CD14-positive monocyte (primary cell): ENCODE measurements around the gene NAALADL1. TPM values are rescaled to one million over a fixed set of nuclear protein-coding genes. Genes with fewer than 3 reads are reported as not detected.
"Not testable (repeated sequence)": the region's sequence is repeated elsewhere in the genome, so short reads cannot be mapped to it uniquely, and the experiment has no call there.

Experiments
- DNase-seq, 3 donors: peaks; one replicate each; pipeline ENCODE4 v3.0.0-alpha.2; 2011 to 2022
- H2AFZ ChIP-seq: 2 replicates; pipeline ENCODE4 v1.6.0; 2012; ENCODE audit warnings: mild to moderate bottlenecking, low read depth, low read length, inconsistent platforms; ENCODE audit not compliant: insufficient read depth, poor library complexity, severe bottlenecking
- H3K27ac ChIP-seq, 2 donors: 1 replicate in 1 of 2; 2 replicates in 1 of 2; pipeline ENCODE4 v1.5.1; 2012 to 2013; ENCODE audit warnings: low read length in 2 of 2, control low read depth in 1 of 2, inconsistent platforms in 1 of 2, low read depth in 1 of 2, mild to moderate bottlenecking in 1 of 2
- H3K27me3 ChIP-seq, 2 donors: one replicate each; pipeline versions ENCODE4 v1.6.0 to v1.6.1; 2011 to 2013; ENCODE audit warnings: low read length in 2 of 2; ENCODE audit not compliant: control insufficient read depth in 2 of 2, insufficient read depth in 2 of 2
- H3K36me3 ChIP-seq, 2 donors: replicated peaks in 1 of 2; 1 replicate in 1 of 2; 2 replicates in 1 of 2; pipeline versions ENCODE4 v1.5.1 to v1.6.1; 2012 to 2013; ENCODE audit warnings: low read length in 2 of 2, control low read depth in 1 of 2, inconsistent platforms in 1 of 2, mild to moderate bottlenecking in 1 of 2; ENCODE audit not compliant: insufficient read depth in 2 of 2, control insufficient read depth in 1 of 2
- H3K4me1 ChIP-seq, 2 donors: 1 replicate in 1 of 2; 2 replicates in 1 of 2; pipeline versions ENCODE4 v1.5.1 to v1.6.1; 2012 to 2013; ENCODE audit warnings: low read length in 2 of 2, control low read depth in 1 of 2, inconsistent platforms in 1 of 2, mild to moderate bottlenecking in 1 of 2, moderate library complexity in 1 of 2; ENCODE audit not compliant: insufficient read depth in 2 of 2, control insufficient read depth in 1 of 2
- H3K4me2 ChIP-seq: replicated peaks from 2 replicates; pipeline ENCODE3; 2012; ENCODE audit warnings: low read length, moderate library complexity, mild to moderate bottlenecking; ENCODE audit not compliant: poor library complexity, severe bottlenecking; ENCODE audit errors: extremely low read depth
- H3K4me3 ChIP-seq, 3 experiments: fragments of 200-600 bp in 1 of 3; sonication (generic) in 1 of 3; replicated peaks in 1 of 3; 1 replicate in 2 of 3; 2 replicates in 1 of 3; pipeline ENCODE4 v1.5.1; 2011 to 2013; ENCODE audit warnings: low read length in 3 of 3, mild to moderate bottlenecking in 3 of 3, control low read depth in 2 of 3, low read depth in 2 of 3, inconsistent platforms in 1 of 3, moderate library complexity in 1 of 3
- H3K79me2 ChIP-seq: 2 replicates; pipeline ENCODE4 v1.6.0; 2012; ENCODE audit warnings: mild to moderate bottlenecking, control low read depth, inconsistent platforms, low read length, moderate library complexity; ENCODE audit not compliant: insufficient read depth
- H3K9ac ChIP-seq: 2 replicates; pipeline ENCODE4 v1.6.0; 2017; ENCODE audit warnings: low read length, mild to moderate bottlenecking; ENCODE audit not compliant: insufficient read depth, poor library complexity, severe bottlenecking
- H3K9me3 ChIP-seq, 2 donors: replicated peaks in 1 of 2; 1 replicate in 1 of 2; 2 replicates in 1 of 2; pipeline versions ENCODE4 v1.5.1 to v1.6.1; 2012 to 2013; ENCODE audit warnings: low read length in 2 of 2, control low read depth in 1 of 2; ENCODE audit not compliant: control insufficient read depth in 1 of 2, insufficient read depth in 1 of 2
- H4K20me1 ChIP-seq: 2 replicates; pipeline ENCODE4 v1.6.0; 2012; ENCODE audit warnings: mild to moderate bottlenecking, low read length, control low read depth, moderate library complexity; ENCODE audit not compliant: insufficient read depth
- H3K27ac Mint-ChIP-seq, 7 donors: one replicate each; pipeline ENCODE4 v1.8.0; 2020; ENCODE audit warnings: mild to moderate bottlenecking in 7 of 7, mixed read lengths in 7 of 7, moderate library complexity in 6 of 7, inconsistent platforms in 2 of 7
- H3K27me3 Mint-ChIP-seq, 3 donors: one replicate each; pipeline ENCODE4 v1.8.0; 2021 to 2022; ENCODE audit warnings: low read depth in 3 of 3, mild to moderate bottlenecking in 3 of 3, mixed read lengths in 3 of 3, moderate library complexity in 3 of 3, inconsistent platforms in 1 of 3
- H3K36me3 Mint-ChIP-seq, 2 donors: one replicate each; pipeline ENCODE4 v1.8.0; 2020; ENCODE audit warnings: mixed read lengths in 2 of 2, inconsistent platforms in 1 of 2, mild to moderate bottlenecking in 1 of 2
- H3K4me1 Mint-ChIP-seq: one replicate; pipeline ENCODE4 v1.8.0; 2020; ENCODE audit warnings: mild to moderate bottlenecking, mixed read lengths
- H3K4me3 Mint-ChIP-seq, 2 donors: one replicate each; pipeline ENCODE4 v1.8.0; 2020; ENCODE audit warnings: mild to moderate bottlenecking in 2 of 2, mixed read lengths in 2 of 2, moderate library complexity in 1 of 2
- H3K9me3 Mint-ChIP-seq, 7 donors: one replicate each; pipeline ENCODE4 v1.8.0; 2020 to 2022; ENCODE audit warnings: mixed read lengths in 7 of 7, mild to moderate bottlenecking in 6 of 7, moderate library complexity in 6 of 7, inconsistent platforms in 2 of 7
- CTCF ChIP-seq: fragments of 200-600 bp; IDR thresholded peaks from one replicate; pipeline ENCODE4 v1.8.0; 2022; ENCODE audit warnings: antibody characterized with exemption, mild to moderate bottlenecking
- WGBS: methylation state at CpG from one replicate; pipeline ENCODE4 v1.1.5; 2013; ENCODE audit warnings: missing lambda C conversion rate; ENCODE audit not compliant: insufficient coverage; 5-methylcytosine and 5-hydroxymethylcytosine counted together
- intact Hi-C, 2 donors: fragments of 100-400 bp; cut with micrococcal nuclease; formaldehyde crosslinking; loops; one replicate each; pipeline versions ENCODE4 v1.15.0 to v1.15.1; 2023
- polyA plus RNA-seq, 3 donors: library from polyadenylated mRNA; depleted of rRNA in 1 of 3; unstranded in 2 of 3; stranded (reverse) in 1 of 3; fragments of 300-500 nt in 2 of 3; fragments of >200 nt in 1 of 3; fragmentation: Illumina TruSeq in 2 of 3; gene quantifications; 1 replicate in 2 of 3; 2 replicates in 1 of 3; pipeline ENCODE4 v1.2.3, GENCODE V29; 2012 to 2021

Gene NAALADL1
- polyA plus RNA-seq, 3 donors = 11.1 to 20.1 (median 20.1) TPM

- peaks cover under 1% of the 10 kb centered on the region for H4K20me1 ChIP-seq
- Mint-ChIP-seq H3K27me3 (peaks cover 0 to 1% (median 0%) of the 10 kb centered on the region in 3 donors), H3K4me3 (peak overlapping the region; percentile 78 to 82), H3K9me3 (peaks cover 0 to 4% (median 0%) of the 10 kb centered on the region in 7 donors), H3K27ac (peak overlapping the region in 5 of 7 donors; percentile 71 to 95 (median 88)), H3K36me3 (peaks cover 12 to 16% of the 10 kb centered on the region in 2 donors), H3K4me1 (peaks cover 31% of the 10 kb centered on the region)
- H3K4me1 ChIP-seq = peaks cover 14 to 26% of the 10 kb centered on the region in 2 donors
- peak overlapping the region; percentile 83 for H3K4me2 ChIP-seq
- TF ChIP-seq CTCF = no peak
- H3K9ac ChIP-seq = no peak overlapping the region
- H2AFZ ChIP-seq = peak overlapping the region; percentile 83
- H3K9me3 ChIP-seq = no peaks in the 10 kb centered on the region
- peak in 2 of 3 donors; percentile 40 to 75 for DNase-seq
- H3K27ac ChIP-seq = peak overlapping the region in 1 of 2 donors; percentile 78
- 90% methylated on average over 6 of the region's 10 CpGs for WGBS
- peak overlapping the region in 1 of 3 experiments; percentile 78 for H3K4me3 ChIP-seq
- H3K79me2 ChIP-seq = peaks cover 7% of the 10 kb centered on the region
- intact Hi-C loops = loop anchor here (5.0 to 10.0 kb wide), 3 partner anchors 55 to 548 kb away; partner anchors contain the start of genes ATG2A (in 2 of the 2), CDCA5 (in 1 of the 2), EHBP1L1 (in 1 of the 2) and FAM89B (in 1 of the 2)
- peaks cover 4 to 14% of the 10 kb centered on the region in 2 donors for H3K36me3 ChIP-seq
- H3K27me3 ChIP-seq = no peaks in the 10 kb centered on the region
Observed at GRCh38 chr11:65026810-65027209, 31.5 kb downstream of the NAALADL1 start.

- DNase-seq, H3K4me3 Mint-ChIP-seq, H3K4me3 ChIP-seq, H3K27ac ChIP-seq, H3K9ac ChIP-seq, H3K79me2 ChIP-seq, H4K20me1 ChIP-seq, H3K4me2 ChIP-seq, H3K27me3 ChIP-seq, H3K9me3 Mint-ChIP-seq, H3K27me3 Mint-ChIP-seq, H2AFZ ChIP-seq, H3K9me3 ChIP-seq: not testable (repeated sequence)
- intact Hi-C loops = loop anchor here in 1 of 2 donors (10.0 kb wide), 1 partner anchor 551 kb away; the partner anchor contains the start of genes EHBP1L1, FAM89B and ZNRD2
- Histone ChIP-seq H3K4me1 (peaks cover 17 to 33% of the 10 kb centered on the region in 2 donors), H3K36me3 (peaks cover 18 to 31% of the 10 kb centered on the region in 2 donors)
- peak overlapping the region in 1 of 7 donors; percentile 19 for H3K27ac Mint-ChIP-seq
- peaks cover 17 to 34% of the 10 kb centered on the region in 2 donors for H3K36me3 Mint-ChIP-seq
- no CpG with 5 or more reads among the region's 8 CpGs for WGBS
- H3K4me1 Mint-ChIP-seq = peaks cover 34% of the 10 kb centered on the region
Observed at GRCh38 chr11:65023502-65023901, 34.9 kb downstream of the NAALADL1 start.
